ENCODE measurements around the gene MAP3K12. TPM values are rescaled to one million over a fixed set of nuclear protein-coding genes. Genes with fewer than 3 reads are reported as not detected.

MAP3K12 gene
- total and polyA plus RNA-seq, 2 of the 13 experiments (the other 11 are each of a cell fraction or from before 2014, with no cell fraction given): 0.20 to 1.1 TPM

GRCh38 chr12:53508534-53509170 is 9.4 kb upstream of the MAP3K12 start (continued):
- TF ChIP-seq ZNF121 (CRISPR knock-in tag; IDR thresholded peaks at IDR 0.05): no peak
- TF ChIP-seq NONO (IDR thresholded peaks at IDR 0.05): no peak
- 0 out of 2 replicates have a peak, but pooled peaks have one; percentile 36 for TF ChIP-seq NONO (CRISPR knock-in tag; conservative IDR thresholded peaks at IDR 0.05)
- TF ChIP-seq ERF (CRISPR knock-in tag; IDR thresholded peaks at IDR 0.05): peak; percentile 50; the same call in 1 of the 2 replicates
- no peak for TF ChIP-seq ZBTB1 (CRISPR knock-in tag; IDR thresholded peaks at IDR 0.05; ENCODE audit: borderline replicate concordance)
- no peak for TF ChIP-seq ZC3H13 (CRISPR knock-in tag; IDR thresholded peaks at IDR 0.05)
- no peak for TF ChIP-seq ATF5 (CRISPR knock-in tag; IDR thresholded peaks at IDR 0.05; ENCODE audit: low read depth)
- TF ChIP-seq MXD1 (CRISPR knock-in tag; IDR thresholded peaks at IDR 0.05): no peak
- TF ChIP-seq ELF3 (CRISPR knock-in tag; IDR thresholded peaks at IDR 0.05): peak; percentile 85
- no peak for TF ChIP-seq TBL1XR1 (IDR thresholded peaks at IDR 0.05; ENCODE audit: borderline replicate concordance, low read length, partially characterized antibody)
- TF ChIP-seq ZBTB3 (CRISPR knock-in tag; IDR thresholded peaks at IDR 0.05; ENCODE audit: borderline replicate concordance, low read depth): no peak
- no peak for TF ChIP-seq ZNF335 (CRISPR knock-in tag; IDR thresholded peaks at IDR 0.05)
- TF ChIP-seq FOXP4 (CRISPR knock-in tag; IDR thresholded peaks at IDR 0.05): no peak
- peak; percentile 86 for TF ChIP-seq RAD21 (CRISPR knock-in tag; IDR thresholded peaks at IDR 0.05)
- TF ChIP-seq PHF21A (CRISPR knock-in tag; IDR thresholded peaks at IDR 0.05): no peak
- no peak for TF ChIP-seq ZNF292 (CRISPR knock-in tag; IDR thresholded peaks at IDR 0.05; ENCODE audit: borderline replicate concordance, low read depth)
- no peak for TF ChIP-seq SNRNP70 (IDR thresholded peaks at IDR 0.05; ENCODE audit: low read depth, low read length)
- no peak for TF ChIP-seq PHF8 (CRISPR knock-in tag; IDR thresholded peaks at IDR 0.05)
- TF ChIP-seq KAT2B (IDR thresholded peaks at IDR 0.05; ENCODE audit: borderline replicate concordance, low read depth, low read length): no peak
- TF ChIP-seq NFE2L1 (CRISPR knock-in tag; IDR thresholded peaks at IDR 0.05; ENCODE audit: borderline replicate concordance): no peak
- TF ChIP-seq PAXIP1 (CRISPR knock-in tag; conservative IDR thresholded peaks at IDR 0.05): no peak
- TF ChIP-seq HHEX (CRISPR knock-in tag; IDR thresholded peaks at IDR 0.05): no peak
- no peak for TF ChIP-seq ZNF143 (CRISPR knock-in tag; IDR thresholded peaks at IDR 0.05)
- peak; percentile 48 for TF ChIP-seq PHF5A (CRISPR knock-in tag; IDR thresholded peaks at IDR 0.05; ENCODE audit: low read depth, unreplicated experiment)
- no peak for TF ChIP-seq FOXJ3 (CRISPR knock-in tag; IDR thresholded peaks at IDR 0.05; ENCODE audit: borderline replicate concordance)
- TF ChIP-seq NCOA2 (CRISPR knock-in tag; IDR thresholded peaks at IDR 0.05): no peak

Data from HepG2 (cell line).